Loucy (cell line): Measurements from ENCODE around the gene STPG3.
"Not testable (repeated sequence)": the region's sequence is repeated elsewhere in the genome, so short reads cannot be mapped to it uniquely, and the experiment has no call there.

ENCODE experiments used
- H2AFZ ChIP-seq: fragments of 200-600 bp; sonication (generic); 2 replicates; pipeline ENCODE4 v1.6.0; 2016; ENCODE audit warnings: antibody characterized with exemption, mild to moderate bottlenecking, low read length, moderate library complexity
- H3F3A ChIP-seq: fragments of 200-600 bp; 2 replicates; pipeline ENCODE4 v1.6.0; 2016; ENCODE audit warnings: antibody characterized with exemption, low read depth, mild to moderate bottlenecking
- H3K27me3 ChIP-seq: fragments of 200-600 bp; sonication (generic); 2 replicates; pipeline ENCODE4 v1.6.1; 2014; ENCODE audit warnings: low read length, mild to moderate bottlenecking; ENCODE audit not compliant: insufficient read depth, poor library complexity, severe bottlenecking
- H3K36me3 ChIP-seq: fragments of 200-600 bp; sonication (generic); 2 replicates; pipeline ENCODE4 v1.6.1; 2016; ENCODE audit warnings: low read length; ENCODE audit not compliant: insufficient read depth
- H3K4me1 ChIP-seq: fragments of 200-600 bp; sonication (generic); 2 replicates; pipeline ENCODE4 v1.5.1; 2014; ENCODE audit warnings: low read length, mild to moderate bottlenecking; ENCODE audit not compliant: insufficient read depth, poor library complexity, severe bottlenecking
- H3K4me2 ChIP-seq: fragments of 200-600 bp; sonication (generic); 2 replicates; pipeline ENCODE4 v1.6.0; 2014; ENCODE audit warnings: antibody characterized with exemption, low read length, low read depth, mild to moderate bottlenecking; ENCODE audit not compliant: poor library complexity, severe bottlenecking
- H3K4me3 ChIP-seq: fragments of 200-600 bp; sonication (generic); 2 replicates; pipeline ENCODE4 v1.5.1; 2014; ENCODE audit warnings: low read length, mild to moderate bottlenecking, mixed read lengths; ENCODE audit not compliant: poor library complexity, severe bottlenecking
- H3K79me2 ChIP-seq: fragments of 200-600 bp; sonication (generic); 2 replicates; pipeline ENCODE4 v1.6.1; 2014; ENCODE audit warnings: low read length; ENCODE audit not compliant: insufficient read depth
- H3K9ac ChIP-seq: fragments of 200-600 bp; sonication (generic); 2 replicates; pipeline ENCODE4 v1.6.0; 2014; ENCODE audit warnings: mild to moderate bottlenecking, low read depth, low read length, moderate library complexity; ENCODE audit not compliant: poor library complexity, severe bottlenecking
- H3K9me2 ChIP-seq: fragments of 200-600 bp; sonication (generic); replicated peaks from 2 replicates; pipeline ENCODE4 v1.6.1; 2016; ENCODE audit warnings: low read depth, low read length, mixed read lengths
- H3K9me3 ChIP-seq: fragments of 200-600 bp; sonication (generic); 2 replicates; pipeline ENCODE4 v1.6.1; 2014; ENCODE audit warnings: mild to moderate bottlenecking, antibody characterized with exemption, low read length, low read depth; ENCODE audit not compliant: insufficient read depth
- H4K20me1 ChIP-seq: fragments of 200-600 bp; sonication (generic); 2 replicates; pipeline ENCODE4 v1.6.0; 2014; ENCODE audit warnings: antibody characterized with exemption, low read length, mild to moderate bottlenecking; ENCODE audit not compliant: insufficient read depth, poor library complexity, severe bottlenecking
- EZH2phosphoT487 ChIP-seq: fragments of 200-600 bp; IDR thresholded peaks from 2 replicates; pipeline ENCODE4 v1.6.1; 2018; ENCODE audit warnings: antibody characterized with exemption, mild to moderate bottlenecking, moderate library complexity, borderline replicate concordance
- TF ChIP-seq, protein P1 (sequence below): fragments of 200-600 bp; sonication (generic); conservative IDR thresholded peaks from 2 replicates; pipeline ENCODE4 v1.5.1; 2014; ENCODE audit warnings: mild to moderate bottlenecking, antibody characterized with exemption, low read length

Gene STPG3

DNA sequence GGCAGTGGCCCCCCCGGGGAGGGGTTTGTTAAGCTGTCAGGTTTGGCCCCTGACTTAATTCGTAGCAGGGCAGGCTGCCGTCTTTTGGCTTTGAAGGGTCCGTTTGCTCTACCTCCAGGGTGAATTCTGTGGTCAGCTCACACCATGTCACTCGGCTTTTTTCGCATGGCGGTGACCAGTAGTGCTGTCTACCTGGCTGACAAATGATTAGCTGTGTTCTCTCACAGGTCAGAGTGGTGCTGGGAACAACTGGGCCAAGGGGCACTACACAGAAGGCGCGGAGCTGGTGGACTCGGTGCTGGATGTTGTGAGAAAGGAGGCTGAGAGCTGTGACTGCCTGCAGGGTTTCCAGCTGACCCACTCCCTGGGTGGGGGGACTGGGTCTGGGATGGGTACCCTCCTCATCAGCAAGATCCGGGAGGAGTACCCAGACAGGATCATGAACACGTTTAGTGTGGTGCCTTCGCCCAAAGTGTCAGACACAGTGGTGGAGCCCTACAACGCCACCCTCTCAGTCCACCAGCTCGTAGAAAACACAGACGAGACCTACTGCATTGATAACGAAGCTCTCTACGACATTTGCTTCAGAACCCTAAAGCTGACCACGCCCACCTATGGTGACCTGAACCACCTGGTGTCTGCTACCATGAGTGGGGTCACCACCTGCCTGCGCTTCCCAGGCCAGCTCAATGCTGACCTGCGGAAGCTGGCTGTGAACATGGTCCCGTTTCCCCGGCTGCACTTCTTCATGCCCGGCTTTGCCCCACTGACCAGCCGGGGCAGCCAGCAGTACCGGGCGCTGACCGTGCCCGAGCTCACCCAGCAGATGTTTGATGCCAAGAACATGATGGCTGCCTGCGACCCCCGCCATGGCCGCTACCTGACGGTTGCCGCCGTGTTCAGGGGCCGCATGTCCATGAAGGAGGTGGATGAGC, 8.6 kb upstream of the STPG3 start:
- H3K79me2 ChIP-seq: peaks cover 48% of the 10 kb centered on the region
- no peaks in the 10 kb centered on the region for H3K9me3 ChIP-seq
- peaks cover 30% of the 10 kb centered on the region for H3K4me1 ChIP-seq
- TF ChIP-seq, protein P1, sequence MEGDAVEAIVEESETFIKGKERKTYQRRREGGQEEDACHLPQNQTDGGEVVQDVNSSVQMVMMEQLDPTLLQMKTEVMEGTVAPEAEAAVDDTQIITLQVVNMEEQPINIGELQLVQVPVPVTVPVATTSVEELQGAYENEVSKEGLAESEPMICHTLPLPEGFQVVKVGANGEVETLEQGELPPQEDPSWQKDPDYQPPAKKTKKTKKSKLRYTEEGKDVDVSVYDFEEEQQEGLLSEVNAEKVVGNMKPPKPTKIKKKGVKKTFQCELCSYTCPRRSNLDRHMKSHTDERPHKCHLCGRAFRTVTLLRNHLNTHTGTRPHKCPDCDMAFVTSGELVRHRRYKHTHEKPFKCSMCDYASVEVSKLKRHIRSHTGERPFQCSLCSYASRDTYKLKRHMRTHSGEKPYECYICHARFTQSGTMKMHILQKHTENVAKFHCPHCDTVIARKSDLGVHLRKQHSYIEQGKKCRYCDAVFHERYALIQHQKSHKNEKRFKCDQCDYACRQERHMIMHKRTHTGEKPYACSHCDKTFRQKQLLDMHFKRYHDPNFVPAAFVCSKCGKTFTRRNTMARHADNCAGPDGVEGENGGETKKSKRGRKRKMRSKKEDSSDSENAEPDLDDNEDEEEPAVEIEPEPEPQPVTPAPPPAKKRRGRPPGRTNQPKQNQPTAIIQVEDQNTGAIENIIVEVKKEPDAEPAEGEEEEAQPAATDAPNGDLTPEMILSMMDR: no peak
- TF ChIP-seq EZH2phosphoT487: no peak
- H3K9me2 ChIP-seq: no peaks in the 10 kb centered on the region
- H3K4me3 ChIP-seq: peak overlapping the region; percentile 94
- peaks cover 24% of the 10 kb centered on the region for H4K20me1 ChIP-seq
- H3K9ac ChIP-seq: peak overlapping the region; percentile 96
- no peak overlapping the region for H2AFZ ChIP-seq
- H3F3A ChIP-seq: 0 out of 2 replicates have a peak, but pooled peaks cover 6% of the 10 kb centered on the region
- H3K27me3 ChIP-seq: no peaks in the 10 kb centered on the region
- peaks cover 21% of the 10 kb centered on the region; the same call in 1 of the 2 replicates for H3K36me3 ChIP-seq
- H3K4me2 ChIP-seq: peak overlapping the region; percentile 95

DNA sequence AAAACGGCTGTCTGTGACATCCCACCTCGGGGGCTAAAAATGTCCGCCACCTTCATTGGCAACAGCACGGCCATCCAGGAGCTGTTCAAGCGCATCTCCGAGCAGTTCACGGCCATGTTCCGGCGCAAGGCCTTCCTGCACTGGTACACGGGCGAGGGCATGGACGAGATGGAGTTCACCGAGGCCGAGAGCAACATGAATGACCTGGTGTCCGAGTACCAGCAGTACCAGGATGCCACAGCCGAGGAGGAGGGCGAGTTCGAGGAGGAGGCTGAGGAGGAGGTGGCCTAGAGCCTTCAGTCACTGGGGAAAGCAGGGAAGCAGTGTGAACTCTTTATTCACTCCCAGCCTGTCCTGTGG, 7.8 kb upstream of the STPG3 start:
- H3K27me3 ChIP-seq, H3F3A ChIP-seq, H2AFZ ChIP-seq, H3K9me2 ChIP-seq, H3K9me3 ChIP-seq: not testable (repeated sequence)
- peak overlapping the region; percentile 94 for H3K4me3 ChIP-seq
- peak overlapping the region; percentile 95 for H3K4me2 ChIP-seq
- H3K4me1 ChIP-seq: peaks cover 23% of the 10 kb centered on the region
- peaks cover 21% of the 10 kb centered on the region; the same call in 1 of the 2 replicates for H3K36me3 ChIP-seq
- peaks cover 43% of the 10 kb centered on the region for H3K79me2 ChIP-seq
- H4K20me1 ChIP-seq: peaks cover 24% of the 10 kb centered on the region
- H3K9ac ChIP-seq: peak overlapping the region; percentile 96

DNA sequence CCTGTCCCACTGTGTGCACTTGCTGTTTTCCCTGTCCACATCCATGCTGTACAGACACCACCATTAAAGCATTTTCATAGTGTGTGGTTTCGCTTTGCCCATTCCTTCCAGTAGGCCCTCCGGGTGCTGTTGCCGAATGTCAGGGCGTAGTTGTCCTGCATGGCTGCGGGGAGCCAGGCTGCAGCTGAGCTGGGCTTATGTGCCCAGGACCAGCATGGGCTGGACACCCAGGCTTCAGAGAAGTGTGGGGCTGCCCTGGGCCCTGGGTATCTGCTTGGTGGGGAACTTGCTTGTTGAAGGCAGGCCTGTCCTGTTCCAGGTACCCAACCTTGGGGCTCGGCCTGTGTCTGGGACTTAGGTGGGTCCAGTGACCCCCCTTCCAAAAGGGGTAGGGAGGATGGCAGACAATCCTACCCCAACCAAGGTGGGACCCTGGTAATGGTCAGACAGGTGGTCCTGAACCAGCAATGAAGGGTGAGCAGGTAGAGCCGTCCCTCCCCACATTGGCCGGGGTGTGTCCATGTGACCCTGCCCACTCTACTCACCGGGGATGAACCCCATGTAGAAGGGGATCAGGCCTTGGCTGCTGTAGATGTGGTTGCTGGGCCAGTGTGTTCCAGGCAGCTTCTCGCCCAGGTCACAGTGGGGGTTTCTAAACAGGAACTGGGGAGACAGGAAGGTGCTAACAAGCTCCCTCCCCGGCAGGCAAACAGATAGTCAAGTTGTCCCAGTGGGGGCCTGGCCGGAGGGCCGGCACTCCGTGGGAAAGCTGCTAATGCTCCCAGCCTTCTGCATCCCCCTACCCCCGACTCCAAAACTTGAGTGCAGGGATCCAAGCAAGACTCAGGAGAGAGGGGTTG, 7.2 kb upstream of the STPG3 start:
- 0 out of 2 replicates have a peak, but pooled peaks cover 6% of the 10 kb centered on the region for H3F3A ChIP-seq
- peaks cover 17% of the 10 kb centered on the region for H3K4me1 ChIP-seq
- peaks cover 36% of the 10 kb centered on the region for H3K79me2 ChIP-seq
- no peak for TF ChIP-seq EZH2phosphoT487
- TF ChIP-seq, protein P1: no peak
- peak overlapping the region; percentile 95 for H3K4me2 ChIP-seq
- peak overlapping the region; percentile 26 for H3K9ac ChIP-seq
- H3K9me2 ChIP-seq: no peaks in the 10 kb centered on the region
- H3K4me3 ChIP-seq: peak overlapping the region; percentile 39
- H4K20me1 ChIP-seq: peaks cover 24% of the 10 kb centered on the region
- no peaks in the 10 kb centered on the region for H3K9me3 ChIP-seq
- no peaks in the 10 kb centered on the region for H3K27me3 ChIP-seq
- no peak overlapping the region for H2AFZ ChIP-seq
- H3K36me3 ChIP-seq: peaks cover 21% of the 10 kb centered on the region; the same call in 1 of the 2 replicates
